Endodermal cell (in vitro differentiated cells): ENCODE measurements around the gene TDRD9. TPM values are rescaled to one million over a fixed set of nuclear protein-coding genes. Genes with fewer than 3 reads are reported as not detected.

Experiments
- DNase-seq: peaks from one replicate; pipeline ENCODE4 v3.0.0-alpha.2; 2017
- H3K27ac ChIP-seq: 2 replicates; pipeline ENCODE4 v1.5.1; 2013; ENCODE audit warnings: mild to moderate bottlenecking, low read depth, low read length, moderate library complexity
- H3K27me3 ChIP-seq: 2 replicates; pipeline ENCODE4 v1.6.1; 2013; ENCODE audit warnings: mild to moderate bottlenecking, low read length, moderate library complexity; ENCODE audit not compliant: insufficient read depth, control insufficient read depth, poor library complexity, severe bottlenecking
- H3K36me3 ChIP-seq: 2 replicates; pipeline ENCODE4 v1.7.0; 2013; ENCODE audit warnings: mild to moderate bottlenecking, low read length, moderate library complexity; ENCODE audit not compliant: control insufficient read depth, insufficient read depth
- H3K4me1 ChIP-seq: one replicate; pipeline ENCODE4 v1.7.0; 2013; ENCODE audit warnings: low read length; ENCODE audit not compliant: control insufficient read depth, insufficient read depth
- H3K4me3 ChIP-seq: 2 replicates; pipeline ENCODE4 v1.5.1; 2013; ENCODE audit warnings: mild to moderate bottlenecking, low read length, moderate library complexity
- H3K9ac ChIP-seq: 2 replicates; pipeline ENCODE4 v1.6.1; 2013; ENCODE audit warnings: mild to moderate bottlenecking, low read length, moderate library complexity; ENCODE audit not compliant: poor library complexity, severe bottlenecking; ENCODE audit errors: extremely low read depth
- H3K9me3 ChIP-seq: 2 replicates; pipeline ENCODE4 v1.6.1; 2013; ENCODE audit warnings: mild to moderate bottlenecking, low read length, moderate library complexity; ENCODE audit not compliant: control insufficient read depth
- H3K27ac Mint-ChIP-seq: 2 replicates; pipeline ENCODE4 v1.8.0; 2020; ENCODE audit warnings: mixed read lengths
- H3K27me3 Mint-ChIP-seq: 2 replicates; pipeline ENCODE4 v1.8.0; 2021; ENCODE audit warnings: mild to moderate bottlenecking, mixed read lengths; ENCODE audit not compliant: insufficient read depth
- H3K36me3 Mint-ChIP-seq: 2 replicates; pipeline ENCODE4 v1.8.0; 2020; ENCODE audit warnings: low read depth, mixed read lengths
- H3K4me1 Mint-ChIP-seq: 2 replicates; pipeline ENCODE4 v1.8.0; 2020; ENCODE audit warnings: mixed read lengths
- H3K4me3 Mint-ChIP-seq: 2 replicates; pipeline ENCODE4 v1.8.0; 2020; ENCODE audit warnings: mild to moderate bottlenecking, moderate library complexity, mixed read lengths
- H3K9me3 Mint-ChIP-seq: 2 replicates; pipeline ENCODE4 v1.8.0; 2020; ENCODE audit warnings: mild to moderate bottlenecking, mixed read lengths
- WGBS, 2 experiments: methylation state at CpG; one replicate each; pipeline versions ENCODE4 v1.1.5 to v1.1.7; 2013; ENCODE audit warnings: missing lambda C conversion rate in 2 of 2, mixed read lengths in 1 of 2; ENCODE audit not compliant: insufficient coverage in 1 of 2, insufficient read length in 1 of 2; 5-methylcytosine and 5-hydroxymethylcytosine counted together
- total RNA-seq, 2 donors: library from RNA; stranded (reverse); fragmentation: NEBNext Ultra II Directional in 1 of 2; extraction: Animal tissue kit (Norgen Biotek cat#: 25700) in 1 of 2; gene quantifications; 2 replicates in 1 of 2; 3 replicates in 1 of 2; pipeline ENCODE4 v1.2.1, GENCODE V29; 2021
- TF ChIP-seq, protein P1 (sequence below): fragments of 200-600 bp; sonication (generic); conservative IDR thresholded peaks from 2 replicates; pipeline ENCODE4 v1.5.0; 2021; ENCODE audit warnings: antibody characterized with exemption, mild to moderate bottlenecking

TDRD9 gene
- total RNA-seq, 2 donors from 2014 or later = not detected

GRCh38 chr14:104036212-104036611 lies 108.0 kb downstream of the TDRD9 start:
- Histone ChIP-seq H3K4me3 (no peak overlapping the region), H3K9me3 (no peaks in the 10 kb centered on the region), H3K27ac (no peak overlapping the region), H3K9ac (no peak overlapping the region), H3K4me1 (no peaks in the 10 kb centered on the region), H3K36me3 (no peaks in the 10 kb centered on the region), H3K27me3 (no peaks in the 10 kb centered on the region)
- TF ChIP-seq, protein P1, sequence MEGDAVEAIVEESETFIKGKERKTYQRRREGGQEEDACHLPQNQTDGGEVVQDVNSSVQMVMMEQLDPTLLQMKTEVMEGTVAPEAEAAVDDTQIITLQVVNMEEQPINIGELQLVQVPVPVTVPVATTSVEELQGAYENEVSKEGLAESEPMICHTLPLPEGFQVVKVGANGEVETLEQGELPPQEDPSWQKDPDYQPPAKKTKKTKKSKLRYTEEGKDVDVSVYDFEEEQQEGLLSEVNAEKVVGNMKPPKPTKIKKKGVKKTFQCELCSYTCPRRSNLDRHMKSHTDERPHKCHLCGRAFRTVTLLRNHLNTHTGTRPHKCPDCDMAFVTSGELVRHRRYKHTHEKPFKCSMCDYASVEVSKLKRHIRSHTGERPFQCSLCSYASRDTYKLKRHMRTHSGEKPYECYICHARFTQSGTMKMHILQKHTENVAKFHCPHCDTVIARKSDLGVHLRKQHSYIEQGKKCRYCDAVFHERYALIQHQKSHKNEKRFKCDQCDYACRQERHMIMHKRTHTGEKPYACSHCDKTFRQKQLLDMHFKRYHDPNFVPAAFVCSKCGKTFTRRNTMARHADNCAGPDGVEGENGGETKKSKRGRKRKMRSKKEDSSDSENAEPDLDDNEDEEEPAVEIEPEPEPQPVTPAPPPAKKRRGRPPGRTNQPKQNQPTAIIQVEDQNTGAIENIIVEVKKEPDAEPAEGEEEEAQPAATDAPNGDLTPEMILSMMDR = no peak
- Mint-ChIP-seq H3K27ac (no peak overlapping the region), H3K4me3 (no peak overlapping the region), H3K36me3 (no peaks in the 10 kb centered on the region), H3K27me3 (no peaks in the 10 kb centered on the region), H3K9me3 (no peaks in the 10 kb centered on the region), H3K4me1 (peaks cover 26% of the 10 kb centered on the region)
- 88 to 95% methylated on average over 4 to 7 of the region's 7 CpGs for WGBS, 2 experiments
- DNase-seq = no peak

- H3K27ac Mint-ChIP-seq = no peak overlapping the region
- no peaks in the 10 kb centered on the region for H3K27me3 Mint-ChIP-seq
- Histone ChIP-seq H3K27me3 (no peaks in the 10 kb centered on the region), H3K36me3 (no peaks in the 10 kb centered on the region), H3K27ac (no peak overlapping the region), H3K9ac (no peak overlapping the region), H3K9me3 (no peaks in the 10 kb centered on the region), H3K4me1 (no peaks in the 10 kb centered on the region), H3K4me3 (no peak overlapping the region)
- H3K4me3 Mint-ChIP-seq = no peak overlapping the region
- H3K4me1 Mint-ChIP-seq = peaks cover 26% of the 10 kb centered on the region
- TF ChIP-seq, protein P1 = no peak
- H3K36me3 Mint-ChIP-seq = no peaks in the 10 kb centered on the region
- no peaks in the 10 kb centered on the region for H3K9me3 Mint-ChIP-seq
- 85 to 90% methylated on average over 14 of the region's 14 CpGs for WGBS, 2 experiments
- DNase-seq = no peak
These were observed 108.8 kb downstream of the TDRD9 start for GRCh38 chr14:104037074-104037473.

DNA sequence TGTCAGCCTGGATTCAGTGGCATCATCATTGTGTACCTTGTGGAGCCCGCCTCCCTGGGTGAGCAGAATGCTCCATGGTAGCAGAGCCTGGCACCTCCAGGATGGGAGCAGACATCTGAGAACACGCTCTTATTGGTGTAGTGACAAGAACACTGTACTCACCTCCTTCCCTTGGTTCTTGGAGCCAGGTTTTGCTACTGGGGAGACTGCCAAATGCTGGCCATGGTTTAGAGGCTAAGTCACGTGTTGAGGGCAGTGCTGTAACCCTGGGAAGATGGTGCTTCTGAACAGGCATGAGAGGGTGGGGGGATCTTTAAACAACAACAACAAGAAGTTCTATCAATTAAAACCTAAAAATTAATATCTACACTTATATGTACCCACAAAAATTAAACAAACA lies 109.6 kb downstream of the TDRD9 start:
- no peaks in the 10 kb centered on the region for H3K36me3 ChIP-seq
- TF ChIP-seq, protein P1 = no peak
- Mint-ChIP-seq H3K4me3 (no peak overlapping the region), H3K27ac (no peak overlapping the region), H3K9me3 (no peaks in the 10 kb centered on the region), H3K36me3 (no peaks in the 10 kb centered on the region), H3K27me3 (no peaks in the 10 kb centered on the region), H3K4me1 (peaks cover 26% of the 10 kb centered on the region)
- H3K27ac ChIP-seq = no peak overlapping the region
- no peak overlapping the region for H3K9ac ChIP-seq
- H3K9me3 ChIP-seq = no peaks in the 10 kb centered on the region
- DNase-seq = no peak
- no peaks in the 10 kb centered on the region for H3K4me1 ChIP-seq
- 96 to 100% methylated on average over 3 of the region's 3 CpGs for WGBS, 2 experiments
- H3K4me3 ChIP-seq = no peak overlapping the region
- H3K27me3 ChIP-seq = no peaks in the 10 kb centered on the region
